Adrenal gland (tissue), 5 donors: ENCODE measurements around the gene VWC2L.

Experiments used
- CTCF ChIP-seq, 6 experiments: fragments of 450-650 bp in 4 of 6; fragments of 200-600 bp in 2 of 6; sonication (generic) in 1 of 6; IDR thresholded peaks; 1 replicate in 5 of 6; 2 replicates in 1 of 6; pipeline versions ENCODE4 v1.5.1 to v1.8.0; 2016 to 2021; ENCODE audit warnings: antibody characterized with exemption in 6 of 6, mild to moderate bottlenecking in 2 of 6, moderate library complexity in 1 of 6
- POLR2A ChIP-seq, 2 donors: fragments of 450-650 bp; IDR thresholded peaks; one replicate each; pipeline ENCODE4 v1.6.1; 2017; ENCODE audit warnings: antibody characterized with exemption in 2 of 2, mild to moderate bottlenecking in 2 of 2, moderate library complexity in 1 of 2
- donor health status: DM: no; HTN: no; CAD: no.

- TF ChIP-seq CTCF (IDR thresholded peaks at IDR 0.05) (no peak), POLR2A (IDR thresholded peaks at IDR 0.05) (no peak)
These were observed 103.8 kb downstream of the VWC2L start for GRCh38 chr2:214514704-214515103.
